Measurements from ENCODE around the gene PLA2G4B. TPM values are rescaled to one million over a fixed set of nuclear protein-coding genes. Genes with fewer than 3 reads are reported as not detected.

PLA2G4B gene
- total RNA-seq, 1 donor from 2014 or later, result 17.7 TPM

GRCh38 chr15:41853831-41854230 lies 15.2 kb downstream of the PLA2G4B start:
- Mint-ChIP-seq H3K9me3 (no peaks in the 10 kb centered on the region), H3K4me1 (ENCODE audit: unreplicated experiment) (peaks cover 4% of the 10 kb centered on the region), H3K27ac (no peak overlapping the region), H3K36me3 (no peaks in the 10 kb centered on the region), H3K4me3 (no peak overlapping the region), H3K27me3 (no peaks in the 10 kb centered on the region)
- TF ChIP-seq, protein P1, sequence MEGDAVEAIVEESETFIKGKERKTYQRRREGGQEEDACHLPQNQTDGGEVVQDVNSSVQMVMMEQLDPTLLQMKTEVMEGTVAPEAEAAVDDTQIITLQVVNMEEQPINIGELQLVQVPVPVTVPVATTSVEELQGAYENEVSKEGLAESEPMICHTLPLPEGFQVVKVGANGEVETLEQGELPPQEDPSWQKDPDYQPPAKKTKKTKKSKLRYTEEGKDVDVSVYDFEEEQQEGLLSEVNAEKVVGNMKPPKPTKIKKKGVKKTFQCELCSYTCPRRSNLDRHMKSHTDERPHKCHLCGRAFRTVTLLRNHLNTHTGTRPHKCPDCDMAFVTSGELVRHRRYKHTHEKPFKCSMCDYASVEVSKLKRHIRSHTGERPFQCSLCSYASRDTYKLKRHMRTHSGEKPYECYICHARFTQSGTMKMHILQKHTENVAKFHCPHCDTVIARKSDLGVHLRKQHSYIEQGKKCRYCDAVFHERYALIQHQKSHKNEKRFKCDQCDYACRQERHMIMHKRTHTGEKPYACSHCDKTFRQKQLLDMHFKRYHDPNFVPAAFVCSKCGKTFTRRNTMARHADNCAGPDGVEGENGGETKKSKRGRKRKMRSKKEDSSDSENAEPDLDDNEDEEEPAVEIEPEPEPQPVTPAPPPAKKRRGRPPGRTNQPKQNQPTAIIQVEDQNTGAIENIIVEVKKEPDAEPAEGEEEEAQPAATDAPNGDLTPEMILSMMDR (conservative IDR thresholded peaks at IDR 0.05), result no peak
- DNase-seq (ENCODE audit: extremely low spot score, unreplicated experiment), result no peak

DNA sequence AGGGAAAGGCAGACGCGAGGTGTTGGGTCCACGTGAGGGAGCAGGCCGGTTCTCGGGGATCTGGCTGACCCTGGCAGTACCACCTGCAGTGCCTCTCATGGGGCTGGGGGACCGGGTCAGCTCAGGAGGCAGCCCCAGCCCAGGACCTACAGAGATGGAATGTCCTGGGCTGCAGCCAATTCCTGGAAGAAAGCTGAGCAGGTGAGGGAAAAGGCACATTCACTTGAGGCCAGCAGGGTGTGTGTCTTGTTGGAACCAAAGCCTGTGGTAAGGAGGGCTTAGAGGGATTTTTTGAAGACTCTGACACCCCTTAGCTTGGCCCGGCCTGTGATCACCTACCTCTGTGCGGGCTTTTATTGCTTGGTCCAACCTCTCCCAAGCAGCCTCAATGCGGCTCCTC lies 15.8 kb downstream of the PLA2G4B start:
- Mint-ChIP-seq H3K9me3 (no peaks in the 10 kb centered on the region), H3K27me3 (no peaks in the 10 kb centered on the region), H3K4me3 (no peak overlapping the region), H3K36me3 (no peaks in the 10 kb centered on the region), H3K27ac (no peak overlapping the region), H3K4me1 (ENCODE audit: unreplicated experiment) (peaks cover 4% of the 10 kb centered on the region)
- TF ChIP-seq, protein P1 (conservative IDR thresholded peaks at IDR 0.05), result no peak
- no peak for DNase-seq (ENCODE audit: extremely low spot score, unreplicated experiment)

GRCh38 chr15:41855261-41855961 lies 16.8 kb downstream of the PLA2G4B start:
- TF ChIP-seq, protein P1 (conservative IDR thresholded peaks at IDR 0.05), result no peak
- no peak for DNase-seq (ENCODE audit: extremely low spot score, unreplicated experiment)
- peak overlapping the region; percentile 34 for H3K27ac Mint-ChIP-seq

DNA sequence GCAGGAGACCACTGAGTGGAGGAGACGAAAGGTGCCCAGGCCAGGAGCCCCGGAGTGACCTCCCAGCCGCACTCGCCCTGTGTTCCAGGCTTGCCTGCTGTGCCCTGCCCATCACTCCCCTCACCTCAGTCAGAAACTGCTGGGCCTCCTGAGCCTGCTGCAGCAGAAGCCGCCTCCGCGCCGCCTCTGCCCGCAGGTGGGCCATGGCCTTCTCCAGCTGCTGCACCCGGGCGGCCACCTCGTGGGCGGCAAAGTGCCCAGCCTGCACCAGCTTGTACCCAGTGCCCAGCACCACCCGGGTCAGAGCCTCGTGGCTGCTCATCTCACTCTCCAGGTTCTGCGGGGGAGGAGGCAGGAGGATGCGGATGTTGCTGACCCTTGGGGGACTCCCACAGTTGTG lies 17.6 kb downstream of the PLA2G4B start:
- DNase-seq (ENCODE audit: extremely low spot score, unreplicated experiment), result no peak
- Mint-ChIP-seq H3K4me3 (no peak overlapping the region), H3K27ac (no peak overlapping the region), H3K4me1 (ENCODE audit: unreplicated experiment) (peaks cover 4% of the 10 kb centered on the region), H3K27me3 (no peaks in the 10 kb centered on the region), H3K36me3 (no peaks in the 10 kb centered on the region), H3K9me3 (no peaks in the 10 kb centered on the region)
- TF ChIP-seq, protein P1 (conservative IDR thresholded peaks at IDR 0.05), result no peak

More at GRCh38 chr15:41855261-41855961, 16.8 kb downstream of the PLA2G4B start:
- Mint-ChIP-seq H3K36me3 (no peaks in the 10 kb centered on the region), H3K27me3 (no peaks in the 10 kb centered on the region), H3K4me1 (ENCODE audit: unreplicated experiment) (peaks cover 4% of the 10 kb centered on the region), H3K4me3 (no peak overlapping the region), H3K9me3 (no peaks in the 10 kb centered on the region)

GRCh38 chr15:41856716-41857115 lies 18.1 kb downstream of the PLA2G4B start:
- Mint-ChIP-seq H3K4me3 (no peak overlapping the region), H3K27me3 (no peaks in the 10 kb centered on the region), H3K9me3 (no peaks in the 10 kb centered on the region), H3K4me1 (ENCODE audit: unreplicated experiment) (peaks cover 4% of the 10 kb centered on the region), H3K36me3 (no peaks in the 10 kb centered on the region), H3K27ac (no peak overlapping the region)
- TF ChIP-seq, protein P1 (conservative IDR thresholded peaks at IDR 0.05), result no peak
- DNase-seq (ENCODE audit: extremely low spot score, unreplicated experiment), result no peak
